Endothelial cell of coronary artery (primary cell): Measurements from ENCODE around the gene IFNL2. TPM values are rescaled to one million over a fixed set of nuclear protein-coding genes. Genes with fewer than 3 reads are reported as not detected.

Experiments
- total RNA-seq: library from RNA; depleted of rRNA; stranded (reverse); fragments of >200 nt; gene quantifications from 2 replicates; pipeline ENCODE4 v1.2.3, GENCODE V29; 2014

The IFNL2 gene
- not detected in 2 replicates for total RNA-seq

DNA sequence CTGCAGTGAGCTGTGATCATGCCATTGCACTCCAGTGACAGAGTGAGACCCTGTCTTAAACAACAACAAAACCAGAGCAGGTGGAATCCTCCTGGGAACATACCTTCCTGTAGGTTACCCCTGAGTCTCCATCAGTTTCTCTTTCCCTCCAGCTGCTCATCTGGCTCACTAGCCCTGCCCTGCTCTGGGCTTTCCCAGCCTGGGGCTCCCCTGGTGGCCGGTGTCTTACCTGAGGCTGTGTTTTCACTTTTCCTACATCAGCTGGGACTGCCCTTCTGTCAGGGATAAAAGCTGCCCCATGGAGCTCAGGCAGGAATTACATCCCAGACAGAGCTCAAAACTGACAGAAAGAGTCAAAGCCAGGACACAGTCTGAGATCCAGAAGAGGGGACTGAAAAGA, at the start of gene IFNL2:
TSS of gene IFNL2 (plus strand) at position 312 of the 400 bp plus-strand sequence. CDS start 173 bp downstream, outside the sequence.

DNA sequence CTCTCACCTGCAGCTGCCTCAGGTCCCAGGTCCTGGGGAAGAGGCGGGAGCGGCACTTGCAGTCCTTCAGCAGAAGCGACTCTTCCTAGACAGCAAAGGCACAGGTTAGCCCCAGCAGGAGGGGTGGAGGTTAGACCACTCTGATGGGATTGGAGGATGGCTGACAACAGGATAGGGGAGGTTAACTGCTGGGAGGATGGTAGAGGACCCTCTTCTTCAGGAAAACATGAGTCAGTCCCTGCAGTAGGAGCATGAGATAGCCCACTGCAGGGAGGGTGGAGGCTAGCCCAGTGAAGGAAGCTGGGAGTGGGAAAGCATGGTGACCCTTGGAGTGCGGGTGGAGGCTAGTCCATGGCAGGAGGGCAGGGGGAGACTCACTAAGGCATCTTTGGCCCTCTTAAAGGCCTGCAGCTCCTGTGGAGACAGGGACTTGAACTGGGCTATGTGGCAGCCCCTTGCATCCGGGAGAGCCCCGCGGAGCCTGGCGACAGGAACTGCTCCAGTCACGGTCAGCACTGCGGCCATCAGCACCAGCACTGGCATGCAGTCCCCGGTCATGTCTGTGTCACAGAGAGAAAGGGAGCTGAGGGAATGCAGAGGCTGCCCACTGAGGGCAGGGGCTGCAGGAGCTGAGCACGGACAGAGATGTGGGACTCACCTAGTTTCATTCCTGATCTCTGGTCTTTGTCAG, 23.6 kb upstream of the IFNL2 start, which contains the start of gene IFNL3:
TSS of gene IFNL3 (minus strand) at position 597 of the 691 bp plus-strand sequence. CDS start at position 558, 39 bp downstream.

DNA sequence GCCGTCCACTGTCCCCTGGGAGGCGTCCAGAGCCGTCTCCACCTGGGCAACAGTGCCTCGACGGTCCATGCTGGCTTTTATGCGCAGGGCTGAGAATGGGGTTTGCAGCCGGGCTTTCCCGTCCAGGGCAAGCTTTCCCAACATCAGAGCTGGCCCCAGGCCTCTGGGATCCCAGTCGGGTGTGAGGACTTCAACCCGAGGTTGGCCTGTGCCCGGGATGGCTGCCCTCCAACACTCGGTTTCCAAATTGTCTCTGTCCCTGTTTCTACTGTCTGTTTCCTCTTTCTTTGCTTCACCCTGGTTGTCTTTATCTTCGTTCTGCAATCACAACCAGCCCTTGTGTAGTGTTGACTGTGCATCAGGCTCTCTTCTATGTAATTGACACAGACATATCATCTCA, 19.4 kb upstream of the IFNL2 start, which contains the start of gene IFNL4:
TSS of gene IFNL4 (minus strand) at position 51 of the 400 bp plus-strand sequence.

DNA sequence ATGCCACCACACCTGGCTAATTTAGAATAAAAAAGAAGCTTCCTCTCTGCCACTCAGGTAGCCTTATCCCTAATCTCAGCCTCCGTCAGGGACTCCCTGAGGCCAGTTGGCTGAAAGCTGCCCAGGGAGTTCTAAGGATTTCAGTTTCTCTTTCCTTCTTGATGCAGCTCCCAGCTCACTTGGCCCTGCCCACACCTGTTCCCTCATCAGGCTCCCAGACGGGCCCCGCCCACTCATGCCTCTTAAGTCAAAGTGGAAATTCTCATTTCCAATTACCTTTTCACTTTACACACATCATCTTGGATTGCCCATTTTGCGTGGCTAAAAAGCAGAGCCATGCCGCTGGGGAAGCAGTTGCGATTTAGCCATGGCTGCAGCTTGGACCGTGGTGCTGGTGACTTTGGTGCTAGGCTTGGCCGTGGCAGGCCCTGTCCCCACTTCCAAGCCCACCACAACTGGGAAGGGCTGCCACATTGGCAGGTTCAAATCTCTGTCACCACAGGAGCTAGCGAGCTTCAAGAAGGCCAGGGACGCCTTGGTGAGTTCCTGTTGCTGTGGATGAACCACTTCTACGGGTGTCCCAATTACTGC, 28.0 kb downstream of the IFNL2 start, which contains the start of gene IFNL1:
TSS of gene IFNL1 (plus strand) at position 353 of the 591 bp plus-strand sequence. CDS start at position 368, 15 bp downstream.

Other genes starting within 250 kb of the IFNL2 start
- 0.54 and 0.94 TPM in 2 replicates for gene FBXO27, start 235.8 kb upstream of the IFNL2 start, total RNA-seq
- gene ACP7, start 184.0 kb upstream of the IFNL2 start, total RNA-seq: not detected in 2 replicates
- gene PAK4, start 142.6 kb upstream of the IFNL2 start, total RNA-seq: 7.0 and 9.9 TPM in 2 replicates
- not detected in 2 replicates for gene NCCRP1, start 71.4 kb upstream of the IFNL2 start, total RNA-seq
- gene SYCN, start 64.1 kb upstream of the IFNL2 start, total RNA-seq: not detected in 2 replicates
- gene IFNL3, start 23.4 kb upstream of the IFNL2 start, total RNA-seq: not detected in 2 replicates
- gene IFNL4, start 19.5 kb upstream of the IFNL2 start, total RNA-seq: not detected in 2 replicates
- gene IFNL1, start 28.0 kb downstream of the IFNL2 start, total RNA-seq: not detected in 2 replicates
- gene LRFN1, start 52.5 kb downstream of the IFNL2 start, total RNA-seq: 0.18 and 0.19 TPM in 2 replicates
- 13.7 and 28.2 TPM in 2 replicates for gene GMFG, start 67.6 kb downstream of the IFNL2 start, total RNA-seq
- gene SAMD4B, start 74.0 kb downstream of the IFNL2 start, total RNA-seq: 30.9 and 37.5 TPM in 2 replicates
- 35.8 and 45.0 TPM in 2 replicates for gene PAF1, start 122.7 kb downstream of the IFNL2 start, total RNA-seq
- gene MED29, start 123.0 kb downstream of the IFNL2 start, total RNA-seq: 9.7 and 12.4 TPM in 2 replicates
- gene ZFP36, start 138.5 kb downstream of the IFNL2 start, total RNA-seq: 0.27 and 0.56 TPM in 2 replicates
- gene PLEKHG2, start 144.3 kb downstream of the IFNL2 start, total RNA-seq: 17.5 and 21.0 TPM in 2 replicates
- 106 and 208 TPM in 2 replicates for gene RPS16, start 167.6 kb downstream of the IFNL2 start, total RNA-seq
- 63.1 and 65.6 TPM in 2 replicates for gene SUPT5H, start 177.2 kb downstream of the IFNL2 start, total RNA-seq
- gene TIMM50, start 212.4 kb downstream of the IFNL2 start, total RNA-seq: 57.4 and 77.4 TPM in 2 replicates
- gene DLL3, start 230.6 kb downstream of the IFNL2 start, total RNA-seq: 0.19 and 0.63 TPM in 2 replicates
- gene SELENOV, start 246.7 kb downstream of the IFNL2 start, total RNA-seq: not detected in 2 replicates